Thyroid gland (tissue), 4 donors: ENCODE results near the gene RAC2. TPM values are rescaled to one million over a fixed set of nuclear protein-coding genes. Genes with fewer than 3 reads are reported as not detected.

Experiments
- DNase-seq, 2 donors: peaks; one replicate each; pipeline ENCODE4 v3.0.0-alpha.2; 2019
- H3K27ac ChIP-seq, 3 donors: fragments of 200-600 bp; sonication (generic); 1 replicate in 2 of 3; 2 replicates in 1 of 3; pipeline ENCODE4 v1.5.1; 2016 to 2019; ENCODE audit warnings: mild to moderate bottlenecking in 1 of 3, moderate library complexity in 1 of 3
- H3K27me3 ChIP-seq: fragments of 200-600 bp; sonication (generic); one replicate; pipeline ENCODE4 v1.5.1; 2019
- H3K36me3 ChIP-seq, 2 donors: fragments of 200-600 bp; sonication (generic); one replicate each; pipeline ENCODE4 v1.5.1; 2016 to 2019
- H3K4me1 ChIP-seq, 2 donors: fragments of 200-600 bp; sonication (generic); one replicate each; pipeline ENCODE4 v1.5.1; 2017 to 2019
- H3K4me3 ChIP-seq, 3 donors: fragments of 200-600 bp; sonication (generic); replicated peaks in 1 of 3; 1 replicate in 2 of 3; 2 replicates in 1 of 3; pipeline ENCODE4 v1.5.1; 2016; ENCODE audit warnings: mild to moderate bottlenecking in 1 of 3
- H3K9me3 ChIP-seq: fragments of 200-600 bp; sonication (generic); one replicate; pipeline ENCODE4 v1.5.1; 2017
- CTCF ChIP-seq, 6 experiments: fragments of 200-600 bp in 3 of 6; fragments of 450-650 bp in 3 of 6; sonication (generic) in 3 of 6; IDR thresholded peaks; one replicate each; pipeline ENCODE4 v1.5.1; 2016 to 2019; ENCODE audit warnings: antibody characterized with exemption in 6 of 6, mild to moderate bottlenecking in 2 of 6, inconsistent platforms in 1 of 6, moderate library complexity in 1 of 6
- POLR2A ChIP-seq, 2 donors: fragments of 450-650 bp; IDR thresholded peaks; one replicate each; pipeline ENCODE4 v1.6.1; 2017; ENCODE audit warnings: antibody characterized with exemption in 2 of 2, mild to moderate bottlenecking in 2 of 2, moderate library complexity in 1 of 2
- WGBS, 2 donors: methylation state at CpG; one replicate each; pipeline ENCODE4 v1.1.5; 2017; 5-methylcytosine and 5-hydroxymethylcytosine counted together
- intact Hi-C: fragments of 100-400 bp; cut with DNase I; formaldehyde crosslinking; loops from one replicate; pipeline ENCODE4 v1.15.1; 2023
- total RNA-seq, 4 donors: library from RNA; depleted of rRNA; stranded (reverse); fragments of >200 nt; gene quantifications; one replicate each; pipeline ENCODE4 v1.2.3, GENCODE V29; 2016

The RAC2 gene
- total RNA-seq, 4 donors from 2014 or later: 3.6 to 6.0 (median 4.6) TPM

- no peak overlapping the region for H3K4me3 ChIP-seq
- no peaks in the 10 kb centered on the region for H3K4me1 ChIP-seq
- H3K27ac ChIP-seq: no peak overlapping the region
- intact Hi-C loops: no loop called here
- no peaks in the 10 kb centered on the region for H3K36me3 ChIP-seq
- no peaks in the 10 kb centered on the region for H3K27me3 ChIP-seq
- 76 to 81% methylated on average over 5 of the region's 5 CpGs for WGBS, 2 donors
- no peaks in the 10 kb centered on the region for H3K9me3 ChIP-seq
- DNase-seq: no peak
- TF ChIP-seq CTCF (IDR thresholded peaks at IDR 0.05): no peak
- no peak for TF ChIP-seq POLR2A (IDR thresholded peaks at IDR 0.05)
These were observed 31.6 kb upstream of the RAC2 start for GRCh38 chr22:37275622-37276021.

- Histone ChIP-seq H3K27ac (no peak overlapping the region), H3K27me3 (no peaks in the 10 kb centered on the region), H3K36me3 (no peaks in the 10 kb centered on the region), H3K4me3 (no peak overlapping the region), H3K4me1 (no peaks in the 10 kb centered on the region), H3K9me3 (no peaks in the 10 kb centered on the region)
- WGBS, 2 donors: 88 to 90% methylated on average over 11 of the region's 11 CpGs
- no peak for DNase-seq
- intact Hi-C loops: no loop called here
- TF ChIP-seq POLR2A (IDR thresholded peaks at IDR 0.05): no peak
- TF ChIP-seq CTCF (IDR thresholded peaks at IDR 0.05): no peak
These were observed 31.1 kb upstream of the RAC2 start for GRCh38 chr22:37275134-37275533.

- intact Hi-C loops: no loop called here
- Histone ChIP-seq H3K9me3 (no peaks in the 10 kb centered on the region), H3K27me3 (no peaks in the 10 kb centered on the region), H3K4me3 (no peak overlapping the region), H3K27ac (no peak overlapping the region), H3K4me1 (no peaks in the 10 kb centered on the region), H3K36me3 (no peaks in the 10 kb centered on the region)
- peak in 1 of 2 donors; percentile 11 for DNase-seq
- no peak for TF ChIP-seq POLR2A (IDR thresholded peaks at IDR 0.05)
- TF ChIP-seq CTCF (IDR thresholded peaks at IDR 0.05): no peak
- WGBS, 2 donors: 56% methylated on average over 5 to 12 of the region's 12 CpGs
These were observed 30.4 kb upstream of the RAC2 start for GRCh38 chr22:37274380-37274862.

DNA sequence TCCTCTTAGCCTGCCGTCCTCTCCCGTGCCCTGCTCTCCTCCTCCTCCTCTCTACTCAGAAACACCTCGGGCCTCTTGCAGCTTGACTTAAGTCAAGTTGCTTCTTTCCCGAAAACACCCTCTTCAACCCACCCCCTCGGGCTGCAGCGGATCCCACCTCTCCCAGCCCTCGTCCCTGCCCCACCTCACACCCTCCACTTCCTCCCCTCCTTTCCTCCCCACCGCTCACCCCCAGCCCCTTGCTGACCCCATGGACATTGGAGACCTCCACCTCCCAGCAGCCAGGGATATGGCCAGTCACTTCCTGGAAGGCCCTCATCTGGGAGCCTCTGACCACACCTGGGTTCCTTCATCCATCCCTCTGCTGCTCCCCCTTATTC is 29.8 kb upstream of the RAC2 start:
- intact Hi-C loops: no loop called here

More for the DNA sequence above, 29.8 kb upstream of the RAC2 start:
- H3K4me1 ChIP-seq: no peaks in the 10 kb centered on the region
- WGBS, 2 donors: 64 to 65% methylated on average over 8 of the region's 8 CpGs
- no peak for DNase-seq
- TF ChIP-seq CTCF (IDR thresholded peaks at IDR 0.05): no peak
- no peak for TF ChIP-seq POLR2A (IDR thresholded peaks at IDR 0.05)
- no peak overlapping the region for H3K27ac ChIP-seq
- H3K36me3 ChIP-seq: no peaks in the 10 kb centered on the region
- no peaks in the 10 kb centered on the region for H3K9me3 ChIP-seq
- H3K27me3 ChIP-seq: no peaks in the 10 kb centered on the region
- no peak overlapping the region for H3K4me3 ChIP-seq
